Skeletal muscle satellite cell (primary cell): Measurements from ENCODE around the gene COL8A1.
A peak's percentile ranks its signal among the peaks of the same experiment; 100 is the strongest.
"Not testable (repeated sequence)": the region's sequence is repeated elsewhere in the genome, so short reads cannot be mapped to it uniquely, and the experiment has no call there.

ENCODE experiments used
- H3K27me3 ChIP-seq: 2 replicates; pipeline ENCODE4 v1.7.0; 2013; ENCODE audit warnings: low read length; ENCODE audit not compliant: control insufficient read depth, insufficient read depth
- H3K36me3 ChIP-seq: 2 replicates; pipeline ENCODE4 v1.7.0; 2013; ENCODE audit warnings: mild to moderate bottlenecking, control low read depth, low read length; ENCODE audit not compliant: insufficient read depth
- H3K4me1 ChIP-seq: 2 replicates; pipeline ENCODE4 v1.7.0; 2013; ENCODE audit warnings: low read length; ENCODE audit not compliant: control insufficient read depth, insufficient read depth
- H3K4me2 ChIP-seq: 2 replicates; pipeline ENCODE4 v1.7.0; 2013; ENCODE audit warnings: mild to moderate bottlenecking, low read length
- H3K4me3 ChIP-seq: 2 replicates; pipeline ENCODE4 v1.7.0; 2013; ENCODE audit warnings: low read length
- H3K9ac ChIP-seq: 2 replicates; pipeline ENCODE4 v1.7.0; 2013; ENCODE audit warnings: mild to moderate bottlenecking, low read depth, low read length, moderate library complexity
- H3K9me3 ChIP-seq: replicated peaks from 2 replicates; pipeline ENCODE4 v1.7.0; 2013; ENCODE audit warnings: mild to moderate bottlenecking, control low read depth, low read length

The COL8A1 gene

DNA sequence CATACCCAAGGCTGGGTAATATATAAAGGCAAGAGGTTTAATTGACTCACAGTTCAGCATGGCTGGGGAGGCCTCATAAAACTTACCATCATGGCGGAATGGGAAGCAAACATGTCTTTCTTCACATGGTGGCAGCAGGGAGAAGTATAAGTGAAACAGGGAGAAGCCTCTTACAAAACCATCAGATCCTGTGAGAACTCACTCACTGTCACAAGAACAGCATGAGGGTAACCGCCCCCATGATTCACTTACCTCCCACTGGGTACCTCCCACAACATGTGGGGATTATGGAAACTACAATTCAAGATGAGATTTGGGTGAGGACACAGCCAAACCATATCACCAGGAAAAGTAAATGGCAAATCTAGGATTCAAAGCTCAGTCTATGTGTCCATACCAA lies 102.0 kb downstream of the COL8A1 start:
- not testable (repeated sequence) for H3K4me2 ChIP-seq, H3K27me3 ChIP-seq, H3K9me3 ChIP-seq, H3K9ac ChIP-seq, H3K4me3 ChIP-seq, H3K4me1 ChIP-seq
- H3K36me3 ChIP-seq: peaks cover 45% of the 10 kb centered on the region

DNA sequence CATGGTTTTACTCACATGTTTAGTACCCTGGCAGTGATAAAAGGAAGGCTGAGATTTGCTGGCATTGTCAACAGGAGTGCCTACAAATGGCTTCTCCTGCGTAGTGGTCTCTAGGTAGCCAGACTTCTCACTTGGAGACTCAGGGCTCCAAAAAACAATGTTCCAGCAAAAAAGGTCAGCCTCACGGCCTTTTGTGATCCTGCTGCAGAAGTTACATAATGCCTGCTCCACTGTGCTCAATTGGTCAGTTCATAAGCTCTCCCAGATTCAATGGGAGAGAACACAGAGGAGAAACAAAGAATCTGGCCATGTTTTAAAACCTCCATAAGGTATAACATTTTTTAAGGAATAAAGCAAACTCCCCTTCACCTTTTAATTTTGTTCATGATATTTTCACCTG lies 103.2 kb downstream of the COL8A1 start:
- Histone ChIP-seq H3K9ac (no peak overlapping the region), H3K27me3 (no peaks in the 10 kb centered on the region), H3K36me3 (peaks cover 55% of the 10 kb centered on the region), H3K4me1 (no peaks in the 10 kb centered on the region), H3K4me3 (no peak overlapping the region), H3K9me3 (no peaks in the 10 kb centered on the region), H3K4me2 (no peak overlapping the region)

DNA sequence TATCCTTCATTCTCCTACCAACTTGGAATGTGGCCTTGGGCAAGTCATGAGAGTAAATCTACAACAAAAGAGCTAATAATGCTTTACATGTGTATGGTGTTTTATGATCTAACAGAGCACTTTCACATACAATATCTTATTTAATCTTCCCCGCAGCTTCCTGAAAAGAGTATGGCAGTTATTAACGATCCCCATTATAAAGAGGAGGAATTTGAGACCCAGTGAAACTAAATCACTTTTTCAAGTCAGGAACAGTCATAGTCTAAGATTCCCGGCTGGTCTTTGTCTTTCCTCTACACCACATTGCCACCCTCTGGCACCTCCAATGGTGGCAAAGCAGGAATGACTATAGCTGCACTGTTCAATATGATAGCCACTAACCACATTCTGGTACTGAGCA lies 109.5 kb downstream of the COL8A1 start:
- Histone ChIP-seq H3K9me3 (no peaks in the 10 kb centered on the region), H3K27me3 (no peaks in the 10 kb centered on the region), H3K36me3 (peaks cover 59% of the 10 kb centered on the region), H3K9ac (no peak overlapping the region), H3K4me3 (no peak overlapping the region), H3K4me2 (no peak overlapping the region), H3K4me1 (peaks cover 33% of the 10 kb centered on the region)

DNA sequence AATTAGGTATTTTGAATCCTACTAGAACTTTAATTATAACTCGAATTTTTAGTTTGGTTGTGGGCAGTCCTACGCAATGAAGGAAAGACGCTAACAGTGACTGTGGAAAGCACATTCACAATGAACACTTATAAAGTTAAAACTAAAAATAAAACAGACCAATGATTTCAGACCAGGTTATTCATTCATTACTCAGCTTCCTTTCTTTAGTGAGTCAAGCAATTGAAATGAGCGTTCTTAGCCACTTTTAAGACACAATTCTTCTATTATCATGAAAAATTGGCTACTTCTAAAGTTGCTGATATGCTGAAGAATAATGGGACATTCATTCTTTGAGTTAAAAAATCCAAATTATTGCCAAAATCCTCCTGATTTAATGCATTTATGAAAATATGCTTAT lies 113.3 kb downstream of the COL8A1 start:
- Histone ChIP-seq H3K9ac (peak overlapping the region; percentile 66), H3K36me3 (peaks cover 51% of the 10 kb centered on the region), H3K4me2 (peak overlapping the region; percentile 35), H3K9me3 (no peaks in the 10 kb centered on the region), H3K4me1 (peaks cover 68% of the 10 kb centered on the region), H3K27me3 (no peaks in the 10 kb centered on the region), H3K4me3 (no peak overlapping the region)

DNA sequence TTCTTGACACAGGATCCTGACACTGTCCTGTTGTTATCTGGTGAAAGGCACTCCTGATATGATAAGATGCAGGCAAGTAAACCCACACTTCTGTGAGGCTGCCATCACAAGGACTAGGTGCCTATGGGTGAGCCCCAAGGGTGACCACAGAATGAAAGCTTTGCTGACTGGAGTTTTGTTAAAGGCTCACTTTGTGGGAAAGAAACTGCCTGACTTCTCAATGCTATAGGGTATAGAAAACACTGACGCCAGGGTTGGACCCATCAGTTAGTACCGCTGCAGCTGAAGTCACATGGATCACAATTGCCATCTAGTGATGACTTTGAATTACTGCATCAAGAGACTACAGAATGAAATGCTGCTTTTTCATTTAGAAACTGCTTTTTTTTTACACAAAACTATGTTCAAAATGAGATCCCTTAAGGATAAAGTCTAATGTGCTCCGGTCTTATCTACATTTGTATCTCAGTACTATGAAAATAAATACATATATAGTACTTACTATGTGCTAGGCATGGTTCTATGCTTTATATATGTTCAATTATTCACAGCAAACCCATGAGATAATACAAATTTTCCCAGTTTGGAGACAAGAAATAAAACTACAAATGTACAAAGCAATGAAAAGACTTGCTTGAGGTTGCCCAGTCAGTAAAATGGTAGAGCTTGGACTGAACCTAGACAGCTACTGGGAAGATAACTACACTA lies 115.0 kb downstream of the COL8A1 start:
- no peaks in the 10 kb centered on the region for H3K9me3 ChIP-seq
- no peak overlapping the region for H3K4me3 ChIP-seq
- H3K27me3 ChIP-seq: no peaks in the 10 kb centered on the region
- peak overlapping the region; percentile 64 for H3K9ac ChIP-seq
- H3K4me2 ChIP-seq: no peak overlapping the region
- H3K36me3 ChIP-seq: peaks cover 54% of the 10 kb centered on the region
- peaks cover 69% of the 10 kb centered on the region for H3K4me1 ChIP-seq

DNA sequence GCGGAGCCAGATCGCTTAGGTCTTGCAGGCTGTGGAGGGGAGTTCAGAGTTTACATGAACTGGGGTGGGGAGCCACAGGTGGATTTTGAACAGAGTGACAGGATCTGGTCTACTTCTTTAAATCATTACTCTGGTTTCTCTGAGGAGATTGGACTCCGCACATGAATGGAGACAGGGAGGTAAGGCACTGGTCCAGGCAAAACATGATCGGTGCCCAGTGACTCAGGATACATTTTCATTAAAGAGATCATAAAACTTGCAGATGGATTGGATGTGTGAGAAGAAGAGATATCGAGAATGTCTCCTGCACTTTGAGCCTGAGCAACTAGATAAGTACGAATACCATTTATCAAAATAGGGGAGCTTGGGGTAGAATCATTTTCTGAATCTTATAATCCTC lies 117.4 kb downstream of the COL8A1 start:
- H3K9ac ChIP-seq: no peak overlapping the region

DNA sequence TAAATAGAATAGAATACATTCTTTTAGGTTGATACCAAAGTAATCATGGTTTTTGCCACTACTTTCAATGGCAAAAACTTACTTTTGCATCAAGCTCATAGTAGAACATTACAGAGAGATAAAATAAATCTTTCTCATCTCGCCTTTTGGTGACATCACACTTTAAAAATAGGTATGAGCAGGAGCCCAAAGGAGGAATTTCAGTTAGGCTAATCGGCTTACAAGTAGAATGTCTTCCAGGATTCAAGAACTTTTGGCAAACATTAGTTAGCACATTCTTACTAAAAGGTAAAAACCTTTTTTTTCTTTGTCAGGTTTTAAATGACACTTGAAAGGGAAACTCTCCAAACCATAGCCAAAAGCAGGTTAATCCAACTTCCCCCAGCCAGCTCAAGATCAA lies 119.6 kb downstream of the COL8A1 start:
- H3K4me1 ChIP-seq: peaks cover 62% of the 10 kb centered on the region
- peaks cover 45% of the 10 kb centered on the region for H3K36me3 ChIP-seq
- no peaks in the 10 kb centered on the region for H3K9me3 ChIP-seq
- no peak overlapping the region for H3K4me3 ChIP-seq
- H3K4me2 ChIP-seq: no peak overlapping the region
- no peak overlapping the region for H3K9ac ChIP-seq
- no peaks in the 10 kb centered on the region for H3K27me3 ChIP-seq

More for the DNA sequence above, 117.4 kb downstream of the COL8A1 start:
- Histone ChIP-seq H3K4me2 (no peak overlapping the region), H3K4me3 (no peak overlapping the region), H3K27me3 (no peaks in the 10 kb centered on the region), H3K36me3 (peaks cover 51% of the 10 kb centered on the region), H3K9me3 (no peaks in the 10 kb centered on the region), H3K4me1 (peaks cover 73% of the 10 kb centered on the region)

DNA sequence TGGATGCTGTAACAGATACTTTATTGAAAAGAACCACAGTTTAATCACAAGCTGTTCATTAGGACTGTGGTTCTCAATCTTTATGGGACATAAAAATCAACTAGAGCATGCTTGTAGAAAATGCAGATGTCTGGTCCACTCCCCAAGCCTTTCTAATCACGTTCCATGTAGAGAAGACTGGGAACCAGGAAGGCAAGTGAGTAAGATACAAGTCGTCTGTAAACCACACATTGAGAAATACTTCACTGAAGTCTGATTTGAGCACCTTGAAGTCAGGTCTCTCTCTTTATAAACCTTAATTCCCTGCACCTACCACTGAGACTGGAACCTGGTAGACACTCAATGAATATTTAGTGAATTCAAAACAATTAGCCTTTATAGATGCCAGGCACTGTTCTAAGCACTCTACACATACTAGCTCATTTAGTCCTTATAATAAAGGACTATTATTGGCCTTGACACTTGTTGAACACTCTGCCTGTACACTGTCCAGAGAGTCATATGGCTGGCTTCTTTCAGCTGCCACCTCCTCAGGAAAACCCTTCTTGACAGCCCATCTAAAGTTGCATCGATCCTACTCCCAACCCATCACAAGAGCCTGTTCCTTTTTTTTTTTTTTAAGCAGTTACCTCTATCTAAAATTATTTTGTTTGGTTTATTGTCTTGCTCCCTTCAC lies 120.2 kb downstream of the COL8A1 start:
- H3K4me3 ChIP-seq: no peak overlapping the region
- H3K27me3 ChIP-seq: no peaks in the 10 kb centered on the region
- peaks cover 46% of the 10 kb centered on the region for H3K36me3 ChIP-seq
- H3K9ac ChIP-seq: no peak overlapping the region
- peaks cover 55% of the 10 kb centered on the region for H3K4me1 ChIP-seq
- H3K4me2 ChIP-seq: no peak overlapping the region
- H3K9me3 ChIP-seq: no peaks in the 10 kb centered on the region

DNA sequence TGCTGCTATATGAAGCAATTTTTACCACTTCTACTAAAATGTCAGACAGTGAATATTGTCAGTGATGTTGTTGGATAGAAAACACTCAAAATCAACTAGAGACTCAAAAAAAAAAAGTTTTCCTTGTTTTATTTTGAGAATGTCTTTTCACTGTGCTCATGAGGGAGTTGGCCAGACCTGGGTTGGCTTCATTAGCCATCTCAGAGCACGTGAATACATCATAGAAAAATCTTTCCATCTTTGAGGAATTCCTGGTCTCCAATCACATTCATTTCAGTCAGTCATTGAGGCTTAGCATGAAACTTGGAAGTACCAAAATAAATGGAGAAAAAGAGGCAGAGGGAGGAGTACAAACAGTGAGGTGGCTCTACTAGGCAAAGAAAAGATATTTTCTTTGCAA lies 121.6 kb downstream of the COL8A1 start:
- Histone ChIP-seq H3K4me2 (no peak overlapping the region), H3K36me3 (peaks cover 40% of the 10 kb centered on the region), H3K4me3 (no peak overlapping the region), H3K9ac (no peak overlapping the region), H3K4me1 (peaks cover 45% of the 10 kb centered on the region), H3K27me3 (no peaks in the 10 kb centered on the region), H3K9me3 (no peaks in the 10 kb centered on the region)

DNA sequence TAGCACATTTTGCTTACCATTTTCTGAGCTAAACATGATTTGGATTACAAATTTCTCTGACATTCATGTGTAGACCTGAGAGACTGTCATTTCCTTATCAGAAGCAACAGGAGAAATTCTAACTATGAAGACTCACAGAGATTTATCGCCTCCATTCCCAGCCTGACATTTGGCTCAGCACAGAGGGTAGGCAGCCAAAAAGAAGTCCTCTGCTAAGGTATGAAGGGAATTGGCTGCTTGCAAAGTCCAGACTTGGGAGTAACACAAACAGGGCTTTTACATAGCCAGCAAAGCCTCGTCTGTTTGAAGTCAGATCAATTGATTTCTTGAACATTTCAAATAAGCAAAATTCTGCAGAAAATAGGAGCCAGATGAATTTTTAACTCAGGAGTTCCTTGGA lies 122.2 kb downstream of the COL8A1 start:
- no peak overlapping the region for H3K4me3 ChIP-seq
- no peak overlapping the region for H3K4me2 ChIP-seq
- no peaks in the 10 kb centered on the region for H3K27me3 ChIP-seq
- H3K4me1 ChIP-seq: peaks cover 45% of the 10 kb centered on the region
- peaks cover 34% of the 10 kb centered on the region for H3K36me3 ChIP-seq
- H3K9me3 ChIP-seq: no peaks in the 10 kb centered on the region
- H3K9ac ChIP-seq: no peak overlapping the region

DNA sequence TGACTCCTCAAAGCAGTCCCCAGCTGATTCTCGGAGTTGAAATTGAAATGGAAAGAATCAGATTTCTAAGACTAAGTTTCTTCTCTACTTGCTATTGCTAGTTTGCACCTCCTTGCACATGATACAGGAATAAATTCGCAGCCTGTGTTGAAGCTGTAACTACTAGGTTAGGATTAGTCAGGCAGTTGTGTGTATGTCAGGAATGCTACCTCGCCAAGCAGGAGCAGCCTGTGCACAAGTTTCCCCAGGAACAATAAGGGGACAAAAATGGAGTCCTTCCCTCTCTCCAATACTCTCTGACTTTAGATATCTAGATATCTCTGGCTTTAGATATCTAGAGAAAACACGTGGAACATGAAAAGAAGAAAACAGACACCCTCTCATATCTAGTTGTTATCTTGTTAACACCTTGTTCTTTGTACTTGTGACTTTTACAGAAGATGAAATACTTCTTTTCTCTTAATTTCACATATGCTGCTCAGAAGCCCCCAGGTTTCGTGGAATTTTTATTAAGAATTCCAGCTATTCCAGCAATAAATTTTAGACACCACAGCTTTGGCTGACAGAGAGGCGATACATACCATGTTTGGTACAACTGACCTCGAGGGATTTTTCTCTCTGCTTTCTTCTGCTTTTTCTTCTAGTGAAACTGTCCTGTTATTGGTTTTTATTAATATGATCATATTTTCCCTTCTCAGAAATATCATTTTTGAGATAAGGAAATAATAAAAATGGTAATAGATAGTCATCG lies 123.2 kb downstream of the COL8A1 start:
- Histone ChIP-seq H3K9ac (no peak overlapping the region), H3K27me3 (no peaks in the 10 kb centered on the region), H3K4me3 (no peak overlapping the region), H3K4me2 (no peak overlapping the region), H3K36me3 (peaks cover 33% of the 10 kb centered on the region), H3K4me1 (peaks cover 43% of the 10 kb centered on the region), H3K9me3 (no peaks in the 10 kb centered on the region)
